HG03558 (cell line): ENCODE data around the gene METRNL.

Experiments
- ATAC-seq: cut with Tn5 transposase; IDR thresholded peaks from one replicate; pipeline ENCODE4 v1.9.1; 2021; ENCODE audit warnings: moderate number of reproducible peaks; ENCODE audit not compliant: unreplicated experiment; ENCODE audit errors: extremely low read depth

Gene METRNL

GRCh38 chr17:83089328-83090132 is 10.1 kb downstream of the METRNL start:
- no peak for ATAC-seq

GRCh38 chr17:83090444-83091256 is 11.2 kb downstream of the METRNL start:
- ATAC-seq: no peak

GRCh38 chr17:83091257-83092141 is 12.1 kb downstream of the METRNL start:
- ATAC-seq: no peak

- no peak for ATAC-seq
Observed at GRCh38 chr17:83092186-83092585, 12.8 kb downstream of the METRNL start.

GRCh38 chr17:83092931-83093330 is 13.5 kb downstream of the METRNL start:
- ATAC-seq: no peak

GRCh38 chr17:83093506-83093905 is 14.1 kb downstream of the METRNL start:
- ATAC-seq: no peak

- ATAC-seq: no peak
Observed at GRCh38 chr17:83094291-83094690, 14.9 kb downstream of the METRNL start.

GRCh38 chr17:83095016-83095415 is 15.6 kb downstream of the METRNL start:
- no peak for ATAC-seq

- ATAC-seq: no peak
Observed at GRCh38 chr17:83096401-83097224, 17.2 kb downstream of the METRNL start.

GRCh38 chr17:83097831-83098230 is 18.4 kb downstream of the METRNL start:
- no peak for ATAC-seq

GRCh38 chr17:83098241-83099085 is 19.1 kb downstream of the METRNL start:
- no peak for ATAC-seq

- ATAC-seq: no peak
Observed at GRCh38 chr17:83099086-83099555, 19.7 kb downstream of the METRNL start.

- ATAC-seq: no peak
Observed at GRCh38 chr17:83099570-83100181, 20.3 kb downstream of the METRNL start.

- no peak for ATAC-seq
Observed at GRCh38 chr17:83100220-83100852, 20.9 kb downstream of the METRNL start.

GRCh38 chr17:83100853-83101391 is 21.5 kb downstream of the METRNL start:
- ATAC-seq: no peak

- ATAC-seq: no peak
Observed at GRCh38 chr17:83101805-83102480, 22.5 kb downstream of the METRNL start.
